Adipocyte (in vitro differentiated cells): ENCODE results near the gene ATL3.
"Not testable (repeated sequence)": the region's sequence is repeated elsewhere in the genome, so short reads cannot be mapped to it uniquely, and the experiment has no call there.

ENCODE experiments used
- DNase-seq: peaks from one replicate; pipeline ENCODE4 v3.0.0-alpha.2; 2015; ENCODE audit warnings: low read depth
- H3K27me3 ChIP-seq: replicated peaks from 2 replicates; pipeline ENCODE4 v1.7.0; 2013; ENCODE audit warnings: mild to moderate bottlenecking, low read length, moderate library complexity; ENCODE audit not compliant: control insufficient read depth, insufficient read depth
- H3K36me3 ChIP-seq: 2 replicates; pipeline ENCODE4 v1.7.0; 2013; ENCODE audit warnings: low read length, mild to moderate bottlenecking, moderate library complexity; ENCODE audit not compliant: control insufficient read depth, insufficient read depth, severe bottlenecking
- H3K4me1 ChIP-seq: 2 replicates; pipeline ENCODE4 v1.7.0; 2013; ENCODE audit warnings: mild to moderate bottlenecking, low read length, moderate library complexity; ENCODE audit not compliant: control insufficient read depth, insufficient read depth
- H3K4me3 ChIP-seq: 2 replicates; pipeline ENCODE4 v1.7.0; 2013; ENCODE audit warnings: mild to moderate bottlenecking, low read length, moderate library complexity
- H3K9ac ChIP-seq: 2 replicates; pipeline ENCODE4 v1.7.0; 2013; ENCODE audit warnings: mild to moderate bottlenecking, low read length, moderate library complexity
- H3K9me3 ChIP-seq: 2 replicates; pipeline ENCODE4 v1.7.0; 2013; ENCODE audit warnings: mild to moderate bottlenecking, low read length, moderate library complexity; ENCODE audit not compliant: control insufficient read depth

ATL3 gene

GRCh38 chr11:63614136-63614671 lies 57.0 kb downstream of the ATL3 start, which contains the start of gene PLAAT3:
Gene PLAAT3, minus strand, starts transcription at chr11:63614433. Its CDS starts 419 bp downstream, at chr11:63614014.
- Histone ChIP-seq H3K4me1 (peaks cover 26% of the 10 kb centered on the region), H3K27me3 (no peaks in the 10 kb centered on the region)

DNA sequence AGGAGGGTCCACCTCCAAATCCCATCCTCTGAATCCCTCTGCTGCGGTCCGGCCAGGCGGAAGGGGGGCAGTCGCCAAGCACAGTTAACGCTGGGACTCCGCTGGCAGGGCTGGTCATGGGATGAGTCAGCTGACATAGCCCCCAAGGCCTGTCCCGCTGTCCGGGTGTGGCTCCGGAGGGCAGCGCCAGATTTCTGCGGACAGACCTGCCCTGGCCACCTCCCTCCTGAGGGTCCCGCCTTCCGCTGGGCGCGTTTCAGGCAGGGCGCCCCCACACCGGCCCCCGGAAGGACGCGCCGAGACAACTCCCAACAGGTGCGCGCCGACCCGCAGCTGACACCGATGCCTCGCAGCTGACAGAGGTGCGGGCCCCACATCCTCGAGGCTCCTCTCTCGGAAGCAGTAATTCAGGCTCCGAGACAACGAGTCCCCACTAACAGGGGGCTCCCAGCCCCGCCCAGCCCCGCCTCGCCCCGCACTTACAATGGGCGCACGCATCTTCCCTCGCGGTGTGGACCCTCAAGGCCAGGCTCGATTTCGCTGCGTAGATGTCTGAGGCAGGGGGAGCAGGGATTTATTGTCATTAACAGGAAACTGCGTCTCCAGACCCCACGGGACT lies 57.5 kb downstream of the ATL3 start:
- peak overlapping the region; percentile 92 for H3K9ac ChIP-seq
- no peaks in the 10 kb centered on the region for H3K27me3 ChIP-seq

More at GRCh38 chr11:63614136-63614671, 57.0 kb downstream of the ATL3 start, which contains the start of gene PLAAT3:
- no peaks in the 10 kb centered on the region for H3K36me3 ChIP-seq
- DNase-seq = peak; percentile 79
- peak within 1 kb of the TSS; percentile 92 for H3K9ac ChIP-seq
- peak within 1 kb of the TSS; percentile 87 for H3K4me3 ChIP-seq
- H3K9me3 ChIP-seq = no peaks in the 10 kb centered on the region

GRCh38 chr11:63612181-63612580 lies 59.0 kb downstream of the ATL3 start:
- DNase-seq = peak; percentile 64
- Histone ChIP-seq H3K9ac (peak overlapping the region; percentile 92), H3K9me3 (no peaks in the 10 kb centered on the region), H3K4me3 (peak overlapping the region; percentile 87), H3K27me3 (no peaks in the 10 kb centered on the region), H3K4me1 (peaks cover 40% of the 10 kb centered on the region), H3K36me3 (no peaks in the 10 kb centered on the region)

More for the DNA sequence above, 57.5 kb downstream of the ATL3 start:
- peak; percentile 64 for DNase-seq
- Histone ChIP-seq H3K4me1 (peaks cover 32% of the 10 kb centered on the region), H3K36me3 (no peaks in the 10 kb centered on the region), H3K4me3 (peak overlapping the region; percentile 87), H3K9me3 (no peaks in the 10 kb centered on the region)

- Histone ChIP-seq H3K9me3 (no peaks in the 10 kb centered on the region), H3K4me3 (peak overlapping the region; percentile 87), H3K36me3 (peaks cover 3% of the 10 kb centered on the region), H3K9ac (peak overlapping the region; percentile 92), H3K4me1 (peaks cover 40% of the 10 kb centered on the region), H3K27me3 (no peaks in the 10 kb centered on the region)
- DNase-seq = no peak
Observed at GRCh38 chr11:63611395-63611747, 59.8 kb downstream of the ATL3 start.

GRCh38 chr11:63610604-63611394 lies 60.4 kb downstream of the ATL3 start:
- Histone ChIP-seq H3K9me3 (no peaks in the 10 kb centered on the region), H3K36me3 (peaks cover 3% of the 10 kb centered on the region), H3K4me3 (peak overlapping the region; percentile 87), H3K27me3 (no peaks in the 10 kb centered on the region), H3K9ac (peak overlapping the region; percentile 92), H3K4me1 (peaks cover 40% of the 10 kb centered on the region)
- DNase-seq = peak; percentile 25

DNA sequence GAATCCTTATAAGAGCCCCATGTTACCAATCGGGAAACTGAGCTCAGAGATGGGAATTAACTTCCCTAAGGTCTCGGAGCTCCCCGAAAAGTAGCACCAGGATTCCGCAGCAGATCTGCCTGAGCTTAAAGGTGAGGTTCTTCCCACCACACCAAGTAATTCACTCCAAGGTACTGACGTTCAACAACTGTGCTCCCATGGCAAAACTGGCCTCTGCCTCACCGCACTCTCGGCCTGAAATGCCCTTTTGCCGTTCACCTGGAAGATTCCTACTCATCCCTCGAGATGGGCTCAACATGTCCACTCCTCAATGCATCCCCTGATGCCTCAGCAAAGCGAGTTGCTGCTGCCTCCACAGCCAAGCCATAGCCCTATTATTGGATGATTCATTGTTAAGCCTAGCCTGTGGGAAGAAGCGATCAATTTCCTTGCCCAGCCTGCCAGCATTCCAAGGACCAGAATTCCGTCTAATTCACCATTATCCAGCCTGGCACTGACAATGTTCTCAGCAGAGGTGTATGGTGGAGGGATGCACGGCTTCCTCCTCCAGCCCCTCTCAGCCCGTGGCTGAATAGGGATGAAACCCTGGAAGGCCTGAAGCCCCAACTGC lies 61.1 kb downstream of the ATL3 start:
- H3K4me1 ChIP-seq = peaks cover 40% of the 10 kb centered on the region
- peak overlapping the region; percentile 92 for H3K9ac ChIP-seq
- H3K4me3 ChIP-seq = peak overlapping the region; percentile 87
- H3K9me3 ChIP-seq = no peaks in the 10 kb centered on the region
- peak; percentile 38 for DNase-seq
- H3K36me3 ChIP-seq = peaks cover 5% of the 10 kb centered on the region
- no peaks in the 10 kb centered on the region for H3K27me3 ChIP-seq

DNA sequence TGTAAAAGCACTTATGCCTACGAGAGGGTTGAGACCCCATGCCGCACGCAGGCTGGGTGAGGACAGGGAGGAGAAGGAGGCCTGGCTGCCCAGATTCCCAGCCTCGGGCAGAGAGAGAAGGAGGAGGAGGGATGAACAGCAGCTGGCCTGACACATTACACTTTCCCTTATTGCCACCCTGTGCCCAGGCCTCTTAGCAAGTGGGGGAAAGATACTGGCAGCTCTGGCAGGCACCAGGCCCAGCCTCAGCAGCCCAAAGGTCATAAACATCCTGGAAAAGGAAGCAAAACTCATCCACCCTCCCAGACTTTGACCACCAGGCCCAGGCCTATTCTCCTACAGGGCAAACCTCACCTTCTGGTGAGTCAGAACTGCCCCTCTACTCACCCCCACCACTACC lies 61.6 kb downstream of the ATL3 start:
- H3K27me3 ChIP-seq = no peaks in the 10 kb centered on the region
- no peaks in the 10 kb centered on the region for H3K9me3 ChIP-seq
- H3K36me3 ChIP-seq = peaks cover 8% of the 10 kb centered on the region
- DNase-seq = peak; percentile 28
- H3K4me1 ChIP-seq = peaks cover 40% of the 10 kb centered on the region
- H3K4me3 ChIP-seq = peak overlapping the region; percentile 87
- H3K9ac ChIP-seq = peak overlapping the region; percentile 92

- Histone ChIP-seq H3K4me3 (peak overlapping the region; percentile 55), H3K4me1 (peaks cover 44% of the 10 kb centered on the region), H3K36me3 (peaks cover 13% of the 10 kb centered on the region), H3K27me3 (no peaks in the 10 kb centered on the region), H3K9me3 (no peaks in the 10 kb centered on the region), H3K9ac (peak overlapping the region; percentile 92)
- DNase-seq = peak; percentile 76
Observed at GRCh38 chr11:63608353-63609345, 62.5 kb downstream of the ATL3 start.

GRCh38 chr11:63603180-63603518 lies 68.0 kb downstream of the ATL3 start:
- no peaks in the 10 kb centered on the region for H3K9me3 ChIP-seq
- peak overlapping the region; percentile 32 for H3K4me3 ChIP-seq
- H3K36me3 ChIP-seq = peaks cover 19% of the 10 kb centered on the region
- H3K27me3 ChIP-seq = no peaks in the 10 kb centered on the region
- peak overlapping the region; percentile 63 for H3K9ac ChIP-seq
- peak; percentile 23 for DNase-seq
- peaks cover 50% of the 10 kb centered on the region for H3K4me1 ChIP-seq

- Histone ChIP-seq H3K4me1 (peaks cover 50% of the 10 kb centered on the region), H3K4me3 (peak overlapping the region; percentile 32), H3K9ac (peak overlapping the region; percentile 63), H3K36me3 (peaks cover 25% of the 10 kb centered on the region)
- not testable (repeated sequence) for H3K9me3 ChIP-seq, H3K27me3 ChIP-seq
- peak; percentile 70 for DNase-seq
Observed at GRCh38 chr11:63602290-63603179, 68.6 kb downstream of the ATL3 start.
